CD4-positive, alpha-beta T cell (primary cell): ENCODE data around the gene PSMB3. TPM values are rescaled to one million over a fixed set of nuclear protein-coding genes. Genes with fewer than 3 reads are reported as not detected.

ENCODE experiments used
- ATAC-seq: fragments of 200-7000 bp; cut with Tn5 transposase; one replicate; pipeline ENCODE4 v1.10.0; 2022; ENCODE audit warnings: mild to moderate bottlenecking; ENCODE audit not compliant: poor library complexity
- CTCF ChIA-PET: fragments of 350-600 bp; sonication (Branson Sonifier 250); formaldehyde crosslinking; loops from one replicate; lab custom pipeline; 2021; ENCODE audit warnings: antibody characterized with exemption, inconsistent platforms; lab: Charles Lee
- POLR2A ChIA-PET: fragments of 350-600 bp; sonication (Branson Sonifier 250); formaldehyde crosslinking; loops from one replicate; lab custom pipeline; 2021; ENCODE audit warnings: antibody characterized with exemption, inconsistent platforms; lab: Charles Lee
- DNase-seq, 14 experiments: peaks; one replicate each; pipeline ENCODE4 v3.0.0-alpha.2; 2013 to 2020; ENCODE audit warnings: mixed read lengths in 2 of 14
- H3K27ac ChIP-seq, 2 donors: one replicate each; pipeline versions ENCODE4 v1.5.1 to v1.7.0; 2013; ENCODE audit warnings: low read length in 2 of 2, low read depth in 1 of 2, mild to moderate bottlenecking in 1 of 2
- H3K27me3 ChIP-seq, 2 experiments: 1 replicate in 1 of 2; 2 replicates in 1 of 2; pipeline versions ENCODE4 v1.6.1 to v1.7.0; 2013; ENCODE audit warnings: low read length in 2 of 2, control low read depth in 1 of 2, mild to moderate bottlenecking in 1 of 2, moderate library complexity in 1 of 2; ENCODE audit not compliant: insufficient read depth in 2 of 2, control insufficient read depth in 1 of 2
- H3K36me3 ChIP-seq: one replicate; pipeline ENCODE4 v1.6.1; 2013; ENCODE audit warnings: low read length, control low read depth; ENCODE audit not compliant: insufficient read depth
- H3K4me1 ChIP-seq: one replicate; pipeline ENCODE4 v1.6.1; 2013; ENCODE audit warnings: low read length, control low read depth; ENCODE audit not compliant: insufficient read depth
- H3K4me3 ChIP-seq: one replicate; pipeline ENCODE4 v1.5.1; 2013; ENCODE audit warnings: mild to moderate bottlenecking, low read length, moderate library complexity
- H3K9me3 ChIP-seq, 2 experiments: 1 replicate in 1 of 2; 2 replicates in 1 of 2; pipeline versions ENCODE4 v1.6.1 to v1.7.0; 2013; ENCODE audit warnings: low read length in 2 of 2, mild to moderate bottlenecking in 2 of 2, control low read depth in 1 of 2, moderate library complexity in 1 of 2; ENCODE audit not compliant: control insufficient read depth in 1 of 2, insufficient read depth in 1 of 2
- H3K27ac Mint-ChIP-seq: one replicate; pipeline ENCODE4 v1.8.0; 2020; ENCODE audit warnings: mixed read lengths
- H3K27me3 Mint-ChIP-seq: one replicate; pipeline ENCODE4 v1.8.0; 2021; ENCODE audit warnings: mixed read lengths
- H3K36me3 Mint-ChIP-seq: one replicate; pipeline ENCODE4 v1.8.0; 2021; ENCODE audit warnings: low read depth, mixed read lengths
- H3K4me1 Mint-ChIP-seq: one replicate; pipeline ENCODE4 v1.8.0; 2021; ENCODE audit warnings: low read depth, mixed read lengths
- H3K4me3 Mint-ChIP-seq: one replicate; pipeline ENCODE4 v1.8.0; 2020; ENCODE audit warnings: mild to moderate bottlenecking, mixed read lengths
- H3K9me3 Mint-ChIP-seq: one replicate; pipeline ENCODE4 v1.8.0; 2020; ENCODE audit warnings: mixed read lengths
- CTCF ChIP-seq: fragments of 200-600 bp; IDR thresholded peaks from one replicate; pipeline ENCODE4 v1.8.0; 2022; ENCODE audit warnings: antibody characterized with exemption, mild to moderate bottlenecking
- intact Hi-C, 2 experiments: fragments of 100-400 bp; cut with DNase I in 1 of 2; cut with micrococcal nuclease in 1 of 2; formaldehyde crosslinking; loops; one replicate each; pipeline versions ENCODE4 v1.15.1 to v1.9.0; 2023 to 2025; cut with DNase I, micrococcal nuclease
- total RNA-seq, 174 experiments: library from RNA in 2 of 174; stranded (reverse) in 2 of 174; gene quantifications; one replicate each; pipeline ENCODE4 v1.2.3 and lab custom pipeline; 2021 to 2026

PSMB3 gene
- total RNA-seq, 2 experiments from 2014 or later: 46.6 to 55.0 TPM

GRCh38 chr17:38738007-38738662 is 14.4 kb upstream of the PSMB3 start:
- Mint-ChIP-seq H3K4me3 (no peak overlapping the region), H3K36me3 (peaks cover 4% of the 10 kb centered on the region), H3K27ac (no peak overlapping the region), H3K9me3 (no peaks in the 10 kb centered on the region), H3K4me1 (peaks cover 23% of the 10 kb centered on the region), H3K27me3 (peaks cover 7% of the 10 kb centered on the region)
- no peak for TF ChIP-seq CTCF
- H3K36me3 ChIP-seq: peaks cover 5% of the 10 kb centered on the region
- H3K4me3 ChIP-seq: no peak overlapping the region
- ATAC-seq (no peak), DNase-seq (no peak)
- H3K4me1 ChIP-seq: peaks cover 22% of the 10 kb centered on the region
- CTCF ChIA-PET: no interaction called here
- POLR2A ChIA-PET: interaction anchor here (1.2 kb wide), 1 partner anchor 10 kb away, joined by 3 read pairs; no protein-coding TSS in a partner anchor
- H3K9me3 ChIP-seq: no peaks in the 10 kb centered on the region
- intact Hi-C loops: loop anchor here in 1 of 2 experiments (5.0 kb wide), 1 partner anchor 246 kb away; no protein-coding TSS in a partner anchor
- H3K27ac ChIP-seq: no peak overlapping the region
- no peaks in the 10 kb centered on the region for H3K27me3 ChIP-seq

GRCh38 chr17:38738686-38739085 is 13.9 kb upstream of the PSMB3 start:
- H3K27ac Mint-ChIP-seq: no peak overlapping the region
- peaks cover 18% of the 10 kb centered on the region for H3K4me1 Mint-ChIP-seq
- Histone ChIP-seq H3K27ac (no peak overlapping the region), H3K4me1 (peaks cover 19% of the 10 kb centered on the region), H3K36me3 (peaks cover under 1% of the 10 kb centered on the region), H3K4me3 (no peak overlapping the region), H3K27me3 (no peaks in the 10 kb centered on the region), H3K9me3 (no peaks in the 10 kb centered on the region)
- TF ChIP-seq CTCF: no peak
- H3K4me3 Mint-ChIP-seq: no peak overlapping the region
- ChIA-PET CTCF (no interaction called here), POLR2A (no interaction called here)
- H3K27me3 Mint-ChIP-seq: peaks cover 7% of the 10 kb centered on the region
- peaks cover 4% of the 10 kb centered on the region for H3K36me3 Mint-ChIP-seq
- DNase-seq (no peak), ATAC-seq (no peak)
- H3K9me3 Mint-ChIP-seq: no peaks in the 10 kb centered on the region
- intact Hi-C loops: loop anchor here in 1 of 2 experiments (5.0 kb wide), 1 partner anchor 246 kb away; no protein-coding TSS in a partner anchor

GRCh38 chr17:38739305-38739704 is 13.2 kb upstream of the PSMB3 start:
- H3K9me3 Mint-ChIP-seq: no peaks in the 10 kb centered on the region
- no peak overlapping the region for H3K27ac Mint-ChIP-seq
- Histone ChIP-seq H3K9me3 (no peaks in the 10 kb centered on the region), H3K27me3 (peaks cover 0 to 2% of the 10 kb centered on the region in 2 experiments), H3K36me3 (no peaks in the 10 kb centered on the region), H3K4me3 (no peak overlapping the region), H3K4me1 (peaks cover 12% of the 10 kb centered on the region), H3K27ac (no peak overlapping the region)
- peaks cover 12% of the 10 kb centered on the region for H3K4me1 Mint-ChIP-seq
- ATAC-seq (no peak), DNase-seq (peak in 1 of 14 experiments; percentile 23)
- intact Hi-C loops: loop anchor here in 1 of 2 experiments (5.0 kb wide), 1 partner anchor 247 kb away; no protein-coding TSS in a partner anchor
- H3K4me3 Mint-ChIP-seq: no peak overlapping the region
- CTCF ChIA-PET: no interaction called here
- peaks cover 4% of the 10 kb centered on the region for H3K36me3 Mint-ChIP-seq
- POLR2A ChIA-PET: no interaction called here
- peaks cover 7% of the 10 kb centered on the region for H3K27me3 Mint-ChIP-seq
- TF ChIP-seq CTCF: no peak
